ENCODE data around the gene CEACAM4.

Gene CEACAM4

DNA sequence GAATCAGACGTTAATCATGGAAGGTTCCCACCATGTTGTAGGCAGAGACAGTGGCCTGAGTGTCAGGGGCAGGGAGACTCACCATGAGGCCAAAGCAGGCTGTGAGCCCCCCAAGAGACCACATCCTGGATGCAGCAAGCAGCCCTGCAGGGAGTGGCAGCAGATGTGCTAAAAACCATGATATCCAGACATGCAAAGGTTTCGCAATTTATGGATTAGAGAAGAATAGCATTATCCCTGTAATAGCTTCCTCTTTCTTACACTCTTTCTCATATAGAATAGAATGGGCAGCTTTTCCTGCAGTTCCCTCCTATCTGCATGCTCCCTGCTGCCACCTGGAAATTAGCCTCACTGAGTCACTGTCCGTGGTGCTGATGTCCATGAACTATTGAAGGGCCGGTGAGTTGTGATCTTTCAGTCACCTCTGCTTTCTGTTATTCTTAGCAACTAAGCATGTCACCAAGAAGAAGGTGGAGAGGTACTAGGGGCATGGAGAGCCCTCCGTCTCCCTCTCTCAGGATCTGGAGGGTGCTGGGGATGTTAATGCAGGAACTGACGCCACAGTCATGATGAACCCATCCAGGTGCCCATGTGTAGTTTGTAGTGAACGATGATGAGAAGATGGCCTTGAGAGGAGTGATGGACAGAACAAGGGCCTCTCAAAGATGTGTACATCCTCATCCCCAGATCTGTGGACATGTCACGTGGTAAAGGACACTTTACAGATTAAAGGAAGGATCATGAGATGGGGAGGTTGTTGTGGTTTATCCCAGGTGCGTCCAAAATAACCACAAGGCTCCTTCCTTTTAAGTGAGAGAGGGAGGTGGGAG is 9.9 kb downstream of the CEACAM4 start:
- peak; percentile 68 for DNase-seq

DNA sequence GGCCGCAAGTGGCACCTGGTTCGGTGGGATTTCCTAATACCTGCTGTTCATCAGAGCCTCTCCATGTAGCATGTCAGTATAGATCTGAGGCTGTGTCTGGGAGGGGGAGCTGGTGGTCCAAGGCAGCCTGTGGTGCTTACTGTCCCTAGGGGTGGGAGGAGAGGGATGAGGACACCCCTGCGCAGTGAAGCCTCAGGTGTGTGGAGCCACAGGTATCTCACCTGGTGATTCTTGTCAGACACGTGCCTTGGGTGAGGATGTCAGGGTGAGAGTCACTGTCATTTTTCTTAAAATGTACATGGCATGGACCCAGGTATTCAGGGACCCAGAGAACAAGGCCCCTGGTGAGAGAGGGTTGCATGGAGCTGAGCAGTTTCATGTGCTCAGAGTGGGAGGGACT is 11.7 kb downstream of the CEACAM4 start:
- DNase-seq: no peak

DNA sequence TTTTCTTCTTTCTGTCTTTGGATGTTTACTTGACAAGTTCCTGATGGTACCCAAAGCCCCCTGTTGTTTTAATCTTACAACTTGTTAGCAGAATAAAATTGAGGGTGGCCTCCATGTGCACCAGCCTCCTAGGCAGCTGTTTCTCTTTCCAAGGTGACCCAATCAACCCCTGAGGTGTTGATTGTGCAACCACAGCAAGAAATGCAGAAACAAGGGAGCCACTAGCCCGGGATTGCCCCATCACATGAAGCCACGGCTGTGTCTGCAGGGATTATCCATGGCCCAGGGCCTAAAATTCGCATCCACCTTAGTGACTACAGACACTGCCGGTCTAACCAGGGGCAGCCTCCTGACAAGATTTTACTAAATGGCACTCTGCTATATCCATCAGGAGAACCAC is 14.4 kb downstream of the CEACAM4 start:
- DNase-seq: no peak

DNA sequence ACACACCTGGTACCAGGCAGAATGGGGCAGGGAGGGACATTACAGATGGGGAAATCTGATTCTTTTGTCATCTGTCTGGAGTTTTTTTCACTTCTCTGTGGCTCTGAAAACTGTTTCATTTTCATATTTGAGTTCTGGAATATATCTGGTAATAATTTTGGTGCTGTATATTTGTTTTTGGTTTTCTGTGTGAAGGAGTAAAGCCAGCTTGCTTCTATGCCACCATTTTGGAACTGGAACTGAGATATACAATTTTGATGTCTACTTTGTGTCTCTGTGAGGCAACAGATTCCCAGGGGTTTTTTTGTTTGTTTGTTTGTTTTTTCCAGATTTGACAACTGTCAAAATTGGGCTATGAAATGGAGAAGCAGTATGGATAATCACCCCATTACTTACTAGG is 16.1 kb downstream of the CEACAM4 start:
- no peak for DNase-seq

DNA sequence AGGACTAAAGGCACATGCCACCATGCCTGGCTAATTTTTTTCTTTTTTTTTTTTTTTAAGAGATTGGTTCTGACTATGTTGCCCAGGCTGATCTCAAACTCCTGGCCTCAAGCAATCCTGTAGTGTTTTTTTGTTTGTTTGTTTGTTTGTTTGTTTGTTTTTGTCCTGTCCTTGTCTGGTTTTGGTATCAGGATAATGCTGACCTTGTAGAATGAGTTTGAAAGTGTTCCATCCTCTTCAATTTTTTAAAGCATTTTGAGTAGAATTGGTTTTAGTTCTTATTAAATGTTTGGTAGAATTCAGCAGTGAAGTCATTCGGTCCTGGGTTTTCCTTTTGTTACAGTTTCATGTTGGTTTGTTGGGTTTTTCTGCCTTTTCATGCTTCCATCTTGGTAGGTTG is 19.2 kb downstream of the CEACAM4 start:
- DNase-seq: no peak

DNA sequence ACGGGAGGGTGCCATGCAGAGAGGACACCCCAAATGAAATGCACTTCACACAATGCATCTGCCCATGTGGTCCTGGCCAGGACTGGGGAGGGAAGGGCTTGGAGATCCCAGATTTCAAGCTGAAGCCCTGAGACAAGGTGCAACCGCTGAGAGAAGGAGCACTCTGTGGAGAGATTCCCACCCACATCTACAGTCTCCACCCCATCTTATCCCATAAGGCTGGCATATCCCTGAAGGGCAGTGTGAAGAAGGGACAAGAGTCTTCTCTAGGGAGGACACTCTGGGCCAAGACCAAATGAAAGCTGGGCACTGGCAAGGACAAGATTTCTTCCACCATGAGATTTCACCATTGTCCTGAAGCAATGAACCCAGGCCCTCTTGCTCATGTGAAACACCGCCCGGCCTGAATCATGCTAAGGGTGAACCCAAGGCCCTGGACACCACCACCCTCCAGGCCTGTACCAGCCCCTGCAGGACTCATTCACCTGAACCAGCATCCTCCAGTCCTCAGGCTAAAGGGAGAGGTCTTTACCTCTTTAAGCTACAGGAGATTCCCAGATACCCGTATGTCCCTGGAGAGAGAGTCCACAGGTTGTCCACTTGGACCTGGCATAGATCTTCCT is 20.5 kb downstream of the CEACAM4 start:
- peak; percentile 30 for DNase-seq

DNA sequence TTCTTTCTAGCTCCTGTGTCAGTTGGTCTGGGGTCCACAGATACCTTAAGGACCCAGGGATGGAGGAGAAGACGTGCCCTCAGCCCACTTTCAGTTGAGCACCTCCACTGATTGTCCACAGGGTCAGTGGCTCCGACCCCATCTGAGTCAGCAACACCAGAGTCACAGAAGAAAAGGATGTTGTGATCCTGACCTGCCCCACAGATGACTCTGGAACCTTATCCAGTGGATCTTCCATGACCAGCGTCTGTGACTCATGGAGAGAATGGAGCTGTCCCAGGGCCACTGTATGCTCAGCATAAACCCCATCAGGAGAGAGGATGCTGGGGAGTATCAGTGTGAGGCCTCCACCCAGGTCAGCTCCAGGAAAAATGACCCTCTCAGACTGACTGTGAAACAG is 22.0 kb downstream of the CEACAM4 start:
- no peak for DNase-seq

DNA sequence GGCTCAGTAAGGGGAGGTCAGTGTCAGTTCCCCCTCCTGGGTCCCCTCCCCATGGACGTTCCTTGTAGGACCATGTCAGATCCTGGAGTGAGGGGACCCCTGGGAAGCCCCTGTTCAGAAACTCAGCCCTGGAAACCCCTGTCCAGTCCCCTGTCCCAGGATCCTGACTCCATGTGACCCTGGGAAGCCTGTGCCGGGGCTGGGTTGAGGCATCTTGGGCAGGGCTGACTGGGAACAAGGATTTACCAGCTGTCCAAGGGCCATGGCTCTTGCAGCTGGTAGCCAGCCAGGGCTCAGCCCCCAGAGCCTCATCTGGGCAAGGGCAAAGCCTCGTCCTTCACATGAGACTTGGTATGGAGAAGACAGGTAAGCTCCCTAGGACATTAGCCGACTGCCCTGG is 25.1 kb downstream of the CEACAM4 start:
- DNase-seq: no peak

DNA sequence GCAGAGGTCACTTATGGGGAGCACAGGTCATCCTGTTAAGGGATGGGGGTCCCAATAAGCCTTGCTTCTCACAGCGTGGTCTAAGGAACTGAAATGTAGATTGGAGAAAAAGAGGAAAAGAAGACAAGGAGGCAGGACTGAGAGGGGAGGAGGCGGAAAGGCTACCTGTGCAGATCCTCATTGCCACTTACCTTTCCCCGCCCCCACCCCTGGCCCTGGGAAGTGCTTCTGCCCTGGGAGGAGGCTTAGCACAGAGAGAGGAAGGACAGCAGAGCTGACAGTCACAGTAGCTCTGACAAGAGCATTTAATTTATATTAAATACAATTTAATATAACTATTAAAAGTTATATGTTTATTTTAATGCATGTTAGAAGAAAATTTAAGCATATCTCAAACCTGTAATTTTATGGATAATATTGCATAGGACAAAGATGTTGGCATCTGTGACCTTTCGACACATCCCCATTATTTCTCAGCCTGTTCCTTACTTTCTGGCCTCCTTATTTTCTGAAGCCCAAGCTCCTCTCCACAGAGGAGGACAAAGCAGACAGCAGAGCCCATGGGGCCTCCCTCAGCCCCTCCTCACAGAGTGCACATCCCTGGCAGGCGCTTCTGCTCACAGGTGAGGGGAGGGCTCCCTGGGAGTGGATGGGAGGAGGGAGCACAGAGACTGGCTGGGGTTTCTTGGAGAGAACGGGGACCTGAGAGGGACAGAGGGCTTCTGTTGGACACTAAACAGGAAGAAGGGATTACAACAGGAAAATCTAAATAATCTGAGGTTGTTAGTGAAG is 27.5 kb downstream of the CEACAM4 start:
- DNase-seq: no peak

DNA sequence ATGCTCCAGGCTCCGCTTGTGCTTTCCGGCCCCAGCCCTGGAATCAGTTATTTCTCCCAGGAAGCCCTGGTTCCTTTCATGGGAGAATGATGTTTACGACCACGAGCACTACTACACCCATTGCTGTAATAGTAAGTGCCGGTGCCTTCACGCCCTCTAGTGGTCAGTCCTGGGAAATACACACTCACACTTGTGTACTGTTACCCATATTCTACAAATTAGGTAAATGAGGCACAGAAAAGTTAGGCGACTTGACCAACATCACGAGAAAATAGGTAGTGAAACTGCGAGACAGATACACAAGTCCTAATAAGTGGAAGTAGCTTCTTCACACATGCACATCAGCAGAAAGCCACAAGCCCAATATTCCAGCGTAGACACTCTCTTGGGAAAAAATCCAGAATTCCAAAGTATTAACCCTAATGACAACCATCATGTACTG is 29.3 kb downstream of the CEACAM4 start:
- peak; percentile 83 for DNase-seq

DNA sequence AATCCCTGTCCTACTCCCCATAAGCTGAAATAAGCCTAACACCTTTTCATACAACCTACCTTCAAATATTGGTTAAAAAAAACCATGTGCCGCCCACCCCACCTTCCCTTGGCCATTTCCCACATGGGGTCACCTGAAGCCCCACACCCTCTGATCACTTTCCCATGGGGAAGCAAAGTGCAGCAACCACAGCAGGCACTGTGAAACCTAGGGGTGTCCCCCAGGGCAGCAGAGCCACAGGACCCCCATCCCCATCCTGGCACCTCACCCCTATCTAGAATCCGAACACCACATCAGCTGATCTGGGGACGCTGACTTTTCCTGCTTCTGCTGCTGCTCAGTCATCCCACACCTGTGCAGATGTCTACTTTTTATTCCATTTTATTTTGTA is 31.0 kb downstream of the CEACAM4 start:
- no peak for DNase-seq

DNA sequence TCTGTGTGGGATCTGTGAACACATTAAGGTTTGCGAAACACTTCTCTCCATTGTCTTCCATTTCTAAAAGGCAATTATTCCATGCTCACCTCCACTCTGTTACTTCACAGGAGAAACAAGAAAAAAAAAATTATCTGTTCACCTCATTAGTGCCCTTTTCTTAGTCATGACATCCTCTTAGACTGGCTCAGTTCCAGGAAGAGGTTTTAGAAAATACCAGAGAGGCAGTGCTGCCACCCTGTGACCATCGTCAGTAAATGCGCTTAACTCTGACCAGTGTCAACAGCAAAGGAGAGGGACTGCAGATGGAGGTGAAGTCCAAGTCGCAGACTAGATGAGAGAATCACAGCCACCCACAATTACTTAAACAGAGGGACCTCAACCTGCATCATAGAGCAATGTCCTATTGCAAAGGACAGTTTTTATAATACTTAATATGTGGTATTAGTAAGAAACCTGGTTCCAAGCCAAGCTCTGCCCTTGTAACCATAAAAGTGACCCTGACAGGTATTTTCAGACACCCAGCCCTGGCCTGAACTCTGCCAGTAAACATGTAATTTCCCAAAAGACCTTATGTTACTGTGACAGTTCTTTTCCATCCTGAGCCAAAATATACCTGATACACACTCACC is 31.5 kb downstream of the CEACAM4 start:
- peak; percentile 73 for DNase-seq

DNA sequence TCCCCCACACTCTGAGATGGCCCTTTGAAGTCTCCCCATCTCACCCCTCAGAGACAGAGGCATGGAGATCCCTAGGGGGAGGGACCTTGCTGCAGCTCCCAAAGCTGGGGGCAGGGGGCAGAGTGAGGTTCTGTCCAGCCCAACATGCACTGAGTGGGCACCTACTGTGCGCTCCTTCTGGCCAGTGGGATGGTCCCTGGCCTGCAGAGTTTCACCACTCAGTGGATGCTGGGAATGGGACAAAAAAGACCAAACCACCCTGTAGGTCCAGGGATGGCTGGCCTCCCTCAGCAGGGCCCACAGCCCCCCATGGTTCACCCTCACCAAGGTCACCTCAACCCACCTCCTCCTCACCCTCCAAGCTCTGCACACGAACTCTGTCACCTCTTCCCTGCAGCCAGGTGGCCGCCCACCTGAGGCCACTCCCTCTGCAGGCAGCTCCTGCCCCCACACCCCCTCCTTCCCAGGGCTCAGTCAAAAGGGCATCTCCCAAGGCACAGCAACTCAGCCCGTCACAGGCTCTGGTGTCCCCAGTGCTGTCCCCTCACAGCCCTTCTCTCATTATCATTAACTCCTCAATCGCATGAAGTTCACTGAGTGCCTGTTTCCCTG is 34.8 kb downstream of the CEACAM4 start:
- DNase-seq: no peak

DNA sequence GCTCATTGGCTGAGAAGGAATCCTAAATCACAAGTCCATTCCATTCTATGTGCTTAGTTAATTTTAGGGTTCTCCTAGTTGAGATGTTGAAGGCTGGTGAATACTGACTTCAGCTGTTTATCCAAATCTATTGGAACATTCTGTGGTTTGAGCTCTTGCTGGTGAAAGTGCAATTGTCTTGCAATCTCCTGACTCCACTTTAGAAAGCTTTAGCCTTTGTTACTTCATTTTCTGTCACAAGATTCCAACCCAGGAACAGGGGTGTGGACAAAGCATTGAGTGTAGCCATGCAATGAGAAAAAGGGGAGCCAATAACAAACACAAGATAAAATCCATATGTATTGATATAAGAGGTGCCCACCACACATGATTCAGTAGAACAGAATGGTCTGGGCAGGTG is 35.9 kb downstream of the CEACAM4 start:
- DNase-seq: no peak

DNA sequence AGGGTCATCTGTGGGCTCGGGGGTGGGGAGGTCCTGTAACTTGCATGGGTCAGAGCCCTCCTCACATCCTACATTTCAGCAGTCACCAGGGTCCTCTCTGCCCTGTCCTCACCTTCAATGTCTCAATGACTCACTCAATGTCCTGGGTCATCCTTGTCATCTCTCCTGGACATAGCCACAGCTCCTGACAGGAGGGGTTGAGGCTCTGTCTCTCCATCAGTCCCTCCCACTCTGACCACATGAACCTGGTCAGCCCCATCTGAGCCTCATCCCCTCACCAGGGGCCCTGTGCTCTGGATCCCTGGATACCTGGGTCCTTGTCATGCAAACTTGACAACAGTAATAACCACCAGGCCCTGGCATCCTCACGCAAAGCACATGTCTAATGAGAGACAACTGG is 37.5 kb downstream of the CEACAM4 start:
- DNase-seq: no peak

DNA sequence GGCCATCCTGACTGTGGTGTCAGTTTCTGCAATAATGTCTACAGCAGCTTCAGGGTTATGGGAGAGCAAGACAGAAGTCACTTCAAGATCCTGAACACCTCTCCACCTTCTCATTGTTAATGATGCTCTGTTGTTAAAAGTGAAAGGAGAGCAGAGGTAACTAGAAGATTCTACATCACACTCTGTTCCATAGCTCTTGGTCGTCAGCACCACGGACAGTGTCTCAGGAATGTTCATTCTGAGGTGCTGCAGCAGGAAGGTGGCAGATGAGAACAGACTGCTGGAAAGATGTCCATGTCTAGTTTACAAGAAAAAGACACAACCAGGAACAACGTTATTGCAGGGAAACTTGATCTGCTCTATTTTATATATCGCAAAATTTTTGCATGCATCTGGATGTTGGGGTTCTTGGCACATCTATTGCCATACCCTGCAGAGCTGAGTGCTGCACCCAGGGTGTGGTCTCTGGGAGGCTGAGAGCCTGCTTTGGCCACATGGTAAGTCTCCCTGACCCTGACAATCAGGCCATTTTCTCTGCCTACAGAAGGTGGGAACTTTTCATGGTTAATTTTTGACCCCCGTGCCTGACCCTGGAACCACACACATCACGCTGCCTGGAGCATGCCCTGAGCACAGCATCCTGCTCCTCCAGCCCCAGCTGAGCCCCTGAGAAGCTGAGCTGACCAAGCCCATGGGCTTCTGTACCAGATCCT is 38.2 kb downstream of the CEACAM4 start:
- peak; percentile 68 for DNase-seq

DNA sequence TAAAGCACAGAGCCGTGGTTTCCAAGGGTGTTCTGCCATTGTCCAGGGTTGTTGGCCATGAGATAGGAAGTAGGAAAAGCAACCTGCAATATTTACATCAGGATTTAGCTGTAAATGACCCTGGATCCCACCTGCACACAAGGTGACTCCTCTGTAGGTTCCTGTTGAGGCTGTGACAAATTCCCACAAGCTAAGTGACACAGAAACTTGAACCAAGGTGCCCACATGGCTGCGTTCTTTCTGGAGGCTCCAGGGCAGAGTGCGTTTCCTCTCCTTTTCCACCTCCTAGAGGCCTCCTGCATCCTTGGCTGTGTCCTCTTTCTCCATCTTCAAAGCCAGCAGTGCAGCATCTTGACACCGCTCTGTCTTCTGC is 39.0 kb downstream of the CEACAM4 start:
- DNase-seq: no peak

DNA sequence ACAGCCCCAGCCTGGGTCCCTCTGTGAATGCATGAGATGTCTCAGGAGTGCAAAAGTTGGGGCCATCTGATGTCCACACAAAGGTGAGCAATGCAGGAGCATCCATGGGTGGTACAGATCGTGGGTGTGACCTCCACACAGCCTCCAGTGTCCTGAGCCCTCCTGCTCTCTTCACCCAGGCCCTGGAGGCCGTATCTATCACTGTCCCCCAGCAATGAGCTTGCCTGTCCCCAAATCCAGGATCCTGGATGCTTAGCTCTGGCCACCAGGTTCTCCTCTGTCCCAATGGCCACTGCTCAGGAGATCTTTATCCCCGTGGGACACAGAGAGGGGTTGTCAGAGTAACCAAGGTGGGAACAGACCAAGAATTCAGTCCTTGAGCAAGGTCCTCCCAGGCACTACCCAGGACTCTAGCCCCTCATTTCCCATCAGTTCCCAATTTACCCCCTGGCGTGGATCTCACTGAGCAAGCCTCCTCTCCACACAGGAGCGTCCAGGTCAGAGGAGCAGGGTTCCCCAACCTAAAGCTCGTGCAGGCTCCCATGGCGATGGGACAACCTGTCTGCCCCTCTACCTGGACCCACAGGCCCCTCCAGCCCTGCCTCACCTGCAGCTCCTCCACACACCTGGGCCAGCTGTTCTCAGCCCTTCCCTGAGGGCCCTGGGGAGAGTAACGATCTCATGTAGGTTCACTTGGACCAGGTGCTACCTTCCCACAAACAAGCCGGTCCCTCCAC is 39.6 kb downstream of the CEACAM4 start:
- DNase-seq: no peak

DNA sequence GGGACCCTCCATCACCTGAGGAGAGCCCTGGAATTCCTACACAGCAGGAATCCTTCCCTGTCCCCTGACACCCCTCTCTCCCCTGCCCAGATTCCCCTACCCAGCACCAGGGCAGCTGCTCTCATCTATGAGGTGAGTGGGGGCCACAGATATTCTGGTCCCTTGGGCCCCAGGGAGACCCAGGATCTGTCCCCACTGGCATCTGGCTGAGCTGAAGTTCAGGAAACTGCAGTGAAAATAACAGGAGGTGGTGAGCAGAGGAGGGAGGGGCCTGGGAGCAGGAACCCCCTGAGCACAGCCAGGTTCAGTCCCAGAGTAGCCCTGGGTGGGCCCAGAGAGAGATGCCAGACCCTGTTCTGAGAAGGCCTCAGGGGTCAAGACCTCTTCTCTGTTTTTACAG is 40.8 kb downstream of the CEACAM4 start:
- DNase-seq: no peak

DNA sequence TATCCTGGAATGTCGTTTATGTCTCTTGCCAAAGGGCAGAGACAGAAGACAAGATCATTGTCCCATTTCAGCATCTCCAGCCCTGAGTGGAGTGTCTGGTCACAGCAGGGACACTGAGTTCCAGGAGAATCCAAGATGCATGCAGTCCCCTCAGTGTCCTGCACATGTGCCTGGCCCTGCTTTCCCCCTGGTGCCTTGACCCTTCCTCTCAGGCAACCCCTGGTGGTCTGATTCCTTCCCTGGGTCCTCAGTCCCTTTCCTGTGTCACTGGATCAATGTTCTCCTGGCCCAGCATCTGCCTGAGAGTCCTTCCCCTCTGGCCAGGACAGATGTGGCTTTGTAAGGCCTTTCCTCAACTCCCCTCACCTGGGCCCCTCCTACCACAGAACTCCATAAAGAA is 41.9 kb downstream of the CEACAM4 start:
- DNase-seq: no peak

DNA sequence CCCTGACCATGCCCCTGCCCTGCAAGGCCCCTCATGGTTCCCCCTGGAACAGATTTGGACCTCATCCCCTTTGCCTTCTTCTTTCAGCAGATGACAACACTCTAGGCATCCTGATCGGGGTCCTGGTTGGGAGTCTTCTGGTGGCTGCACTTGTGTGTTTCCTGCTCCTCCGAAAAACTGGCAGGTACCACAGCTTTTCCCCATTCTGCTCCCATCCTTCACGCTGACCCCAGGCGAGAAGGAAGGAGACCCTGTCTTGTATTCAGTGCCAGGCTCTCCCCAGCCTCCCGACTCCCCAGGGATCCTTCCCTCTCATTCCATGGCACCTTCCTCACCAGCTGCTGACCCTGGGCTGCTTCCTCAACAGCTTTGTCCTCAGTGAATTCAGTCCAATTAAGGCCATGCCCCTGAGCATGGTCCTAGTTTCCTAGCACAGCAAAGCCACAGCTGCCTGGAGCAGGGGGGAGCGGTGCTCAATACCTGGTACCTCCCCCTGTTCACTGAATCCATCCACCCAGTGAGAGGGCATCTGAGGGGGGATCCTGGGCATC is 42.5 kb downstream of the CEACAM4 start:
- no peak for DNase-seq

Measured in islet precursor cell (in vitro differentiated cells).